Measurements from ENCODE around the gene DNAH8.

- TF ChIP-seq CTCF (IDR thresholded peaks at IDR 0.05 in 4 of 5, conservative IDR thresholded peaks at IDR 0.05 in 1 of 5) (no peak), POLR2A (IDR thresholded peaks at IDR 0.05) (no peak)
These were observed 91.7 kb downstream of the DNAH8 start for GRCh38 chr6:38806833-38807232.

Measured in gastrocnemius medialis (tissue), 4 donors.